Mesenchymal stem cell (in vitro differentiated cells and primary cell): ENCODE data around the gene TM4SF4. TPM values are rescaled to one million over a fixed set of nuclear protein-coding genes. Genes with fewer than 3 reads are reported as not detected.

Experiments used
- small RNA-seq: library from polyadenylated mRNA; stranded (forward); fragments of <200 nt; extraction: miRNeasy Mini kit (QIAGEN cat#:217004); gene quantifications from one replicate; pipeline ENCODE3, GENCODE V24; 2013; ENCODE audit warnings: low read depth

TM4SF4 gene

Small RNA genes lying within 50 kb of the gene (small RNA-seq; reads per million reads assigned to genes)
- gene AC108751.2 (not detected), gene RNU6-1098P (not detected)
